AG09319 (cell line): Measurements from ENCODE around the gene RHPN2.

Experiments used
- DNase-seq: peaks from one replicate; pipeline ENCODE4 v3.0.0-alpha.2; 2010; ENCODE audit warnings: low read depth; ENCODE audit errors: extremely low read depth
- CTCF ChIP-seq: IDR thresholded peaks from 2 replicates; pipeline ENCODE4 v1.5.1; 2011; ENCODE audit warnings: low read depth, mild to moderate bottlenecking, inconsistent platforms, low read length, moderate library complexity

RHPN2 gene

GRCh38 chr19:32971715-32972540 is 92.8 kb downstream of the RHPN2 start, which contains the start of the genes CEP89 and FAAP24:
CEP89 (minus strand) TSS chr19:32971958; CDS start chr19:32971874, 84 bp downstream.
FAAP24 (plus strand) TSS chr19:32972242; CDS start chr19:32973197, 955 bp downstream.
- TF ChIP-seq CTCF = no peak
- DNase-seq = peak; percentile 99

GRCh38 chr19:32971012-32971595 is 93.6 kb downstream of the RHPN2 start:
- DNase-seq = no peak
- no peak for TF ChIP-seq CTCF

GRCh38 chr19:32969549-32969948 is 95.1 kb downstream of the RHPN2 start:
- TF ChIP-seq CTCF = no peak
- no peak for DNase-seq

- TF ChIP-seq CTCF = no peak
- no peak for DNase-seq
Observed at GRCh38 chr19:32966750-32967149, 97.9 kb downstream of the RHPN2 start.

GRCh38 chr19:32945260-32945659 is 119.4 kb downstream of the RHPN2 start:
- no peak for TF ChIP-seq CTCF
- no peak for DNase-seq

GRCh38 chr19:32941273-32941672 is 123.4 kb downstream of the RHPN2 start:
- DNase-seq = peak; percentile 2

GRCh38 chr19:32936065-32936464 is 128.6 kb downstream of the RHPN2 start:
- TF ChIP-seq CTCF = no peak
- DNase-seq = no peak
